ENCODE data around the gene FAM81B.
"Not testable (repeated sequence)": the region's sequence is repeated elsewhere in the genome, so short reads cannot be mapped to it uniquely, and the experiment has no call there.

Gene FAM81B

GRCh38 chr5:95390812-95391492, at the start of gene FAM81B:
Gene FAM81B, plus strand, starts transcription at chr5:95391366. Its CDS starts 24 bp downstream, at chr5:95391390.
- DNase-seq (ENCODE audit: low read depth in 2 of 2): no peak

DNA sequence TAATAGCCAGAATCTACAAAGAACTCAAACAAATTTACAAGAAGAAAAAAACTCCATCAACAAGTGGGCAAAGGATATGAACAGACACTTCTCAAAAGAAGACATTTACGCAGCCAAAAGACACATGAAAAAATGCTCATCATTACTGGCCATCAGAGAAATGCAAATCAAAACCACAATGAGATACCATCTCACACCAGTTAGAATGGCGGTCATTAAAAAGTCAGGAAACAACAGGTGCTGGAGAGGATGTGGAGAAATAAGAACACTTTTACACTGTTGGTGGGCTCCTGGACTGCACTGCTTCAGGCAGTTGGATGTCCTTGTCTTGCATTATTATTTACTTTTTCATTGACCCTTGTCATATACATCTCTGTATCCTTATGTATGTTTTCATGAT, 49.7 kb upstream of the FAM81B start:
- not testable (repeated sequence) for DNase-seq (ENCODE audit: low read depth in 2 of 2)

- DNase-seq (ENCODE audit: low read depth in 2 of 2): no peak
Observed at GRCh38 chr5:95347506-95348120, 43.6 kb upstream of the FAM81B start.

DNA sequence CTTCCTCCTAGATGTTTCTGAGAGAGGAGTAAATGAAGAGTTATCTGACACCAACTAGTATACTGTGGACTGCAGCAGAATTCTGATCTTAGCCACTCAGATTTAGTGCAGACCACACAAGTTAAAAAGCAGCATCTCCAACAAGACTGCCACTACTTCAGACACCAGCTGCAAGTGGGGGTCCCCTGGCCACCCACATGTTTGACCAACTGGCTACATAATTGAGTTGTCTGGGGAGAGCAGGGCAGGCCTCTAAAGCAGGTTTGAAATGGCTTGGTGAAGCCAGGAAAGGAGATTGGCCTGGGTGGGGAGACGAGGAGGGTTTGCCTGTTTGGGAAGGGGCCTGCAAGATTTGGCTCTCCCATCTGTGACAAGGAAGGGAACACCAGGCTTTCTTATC, 40.5 kb upstream of the FAM81B start:
- DNase-seq (ENCODE audit: low read depth in 2 of 2): no peak

DNA sequence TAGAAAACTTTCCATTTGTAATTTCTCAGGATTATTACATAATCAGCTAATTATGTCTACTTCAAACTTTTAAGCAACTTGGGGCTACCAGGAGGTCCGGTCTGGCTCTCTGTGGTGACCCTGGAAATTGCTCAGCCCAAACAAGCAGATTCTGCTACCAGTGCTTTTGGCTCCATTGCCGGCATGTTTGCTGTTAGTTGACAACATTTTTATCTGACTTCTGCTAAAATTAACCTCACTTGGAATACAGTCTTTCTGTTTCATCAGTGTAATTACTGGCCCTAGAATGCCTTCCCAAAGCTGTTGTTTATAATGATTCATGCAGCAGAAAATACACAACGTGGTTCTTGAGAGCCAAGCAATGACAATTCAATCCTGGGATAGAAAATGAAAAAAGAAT, 38.5 kb upstream of the FAM81B start:
- DNase-seq (ENCODE audit: low read depth in 2 of 2): no peak

- DNase-seq (ENCODE audit: low read depth in 2 of 2): no peak
Observed at GRCh38 chr5:95358320-95358719, 32.8 kb upstream of the FAM81B start.

- DNase-seq (ENCODE audit: low read depth in 2 of 2): no peak
Observed at GRCh38 chr5:95358848-95359247, 32.3 kb upstream of the FAM81B start.

GRCh38 chr5:95360667-95361066, 30.5 kb upstream of the FAM81B start:
- DNase-seq (ENCODE audit: low read depth in 2 of 2): not testable (repeated sequence)

GRCh38 chr5:95365302-95366095, 25.7 kb upstream of the FAM81B start:
- DNase-seq (ENCODE audit: low read depth in 2 of 2): no peak

- no peak for DNase-seq (ENCODE audit: low read depth in 2 of 2)
Observed at GRCh38 chr5:95369782-95370181, 21.4 kb upstream of the FAM81B start.

- DNase-seq (ENCODE audit: low read depth in 2 of 2): no peak
Observed at GRCh38 chr5:95374061-95374460, 17.1 kb upstream of the FAM81B start.

DNA sequence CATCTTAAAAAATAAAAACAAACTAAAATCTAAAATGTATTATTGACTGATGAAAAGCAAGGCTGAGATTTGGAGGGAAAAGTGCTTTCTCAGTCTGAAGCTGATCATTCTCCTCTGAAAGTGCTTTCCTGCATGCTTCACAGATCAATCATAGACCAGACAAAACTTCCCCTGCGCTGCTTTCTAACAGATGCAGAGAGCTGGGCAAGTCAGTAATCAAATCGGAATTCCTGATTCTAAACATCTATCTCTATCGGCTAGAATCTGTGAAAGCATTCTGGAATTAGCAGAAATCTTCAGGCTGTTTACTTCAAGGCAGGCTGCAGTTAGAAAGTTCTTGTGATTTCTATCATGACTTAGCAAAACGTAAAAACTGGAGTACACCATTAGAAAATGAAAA, 15.6 kb upstream of the FAM81B start:
- no peak for DNase-seq (ENCODE audit: low read depth in 2 of 2)

DNA sequence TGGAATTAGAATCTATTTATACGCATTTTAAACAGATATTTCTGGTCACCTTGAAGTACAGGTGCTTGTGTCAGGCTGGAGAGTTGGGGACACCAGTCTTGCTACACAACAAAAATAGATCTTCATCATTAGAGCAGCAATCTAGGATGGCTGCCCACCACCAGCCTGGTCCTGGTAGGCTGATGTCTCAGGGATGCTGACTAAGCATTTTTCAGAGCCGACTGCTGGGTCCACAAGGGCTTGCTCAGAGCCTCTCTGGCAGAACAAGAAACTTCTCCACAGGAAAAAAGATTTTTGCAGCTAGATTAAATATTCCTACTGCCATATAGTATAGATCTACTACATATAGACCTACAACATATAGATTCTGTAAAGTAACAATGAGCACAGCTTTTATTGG, 12.0 kb upstream of the FAM81B start:
- DNase-seq (ENCODE audit: low read depth in 2 of 2): no peak

GRCh38 chr5:95380103-95380628, 11.0 kb upstream of the FAM81B start:
- no peak for DNase-seq (ENCODE audit: low read depth in 2 of 2)

GRCh38 chr5:95382801-95383200, 8.4 kb upstream of the FAM81B start:
- no peak for DNase-seq (ENCODE audit: low read depth in 2 of 2)

DNA sequence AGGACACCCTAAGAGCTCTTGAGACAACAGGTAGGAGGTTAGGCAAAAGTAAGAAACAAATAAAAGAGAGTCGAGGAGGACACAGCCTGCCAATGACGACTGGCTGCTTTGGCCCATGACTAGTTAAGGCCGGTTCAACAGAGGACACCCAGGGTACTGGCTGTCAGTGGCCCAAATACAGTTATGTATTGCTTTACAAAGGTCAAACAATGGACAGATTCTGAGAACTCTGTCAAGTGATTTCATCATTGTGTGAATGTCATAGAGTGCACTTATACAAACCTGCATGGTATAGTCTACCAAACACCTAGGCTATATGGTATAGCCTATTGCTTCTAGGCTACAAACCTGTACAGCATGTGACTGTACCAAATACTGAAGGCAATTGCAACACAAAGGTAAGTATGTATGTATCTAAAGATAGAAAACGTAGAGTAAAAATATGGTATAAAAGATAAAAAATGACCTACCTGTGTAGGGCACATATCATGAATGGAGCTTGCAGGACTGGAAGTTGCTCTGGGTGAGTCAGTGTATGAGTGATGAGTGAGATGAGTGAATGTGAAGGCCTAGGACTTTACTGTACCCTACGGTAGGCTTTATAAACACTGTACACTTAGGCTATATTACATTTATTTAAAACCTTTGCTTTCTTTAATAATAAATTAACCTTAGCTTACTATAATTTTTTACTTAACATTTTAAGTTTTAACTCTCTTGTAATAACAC, 6.5 kb upstream of the FAM81B start:
- DNase-seq (ENCODE audit: low read depth in 2 of 2): no peak

DNA sequence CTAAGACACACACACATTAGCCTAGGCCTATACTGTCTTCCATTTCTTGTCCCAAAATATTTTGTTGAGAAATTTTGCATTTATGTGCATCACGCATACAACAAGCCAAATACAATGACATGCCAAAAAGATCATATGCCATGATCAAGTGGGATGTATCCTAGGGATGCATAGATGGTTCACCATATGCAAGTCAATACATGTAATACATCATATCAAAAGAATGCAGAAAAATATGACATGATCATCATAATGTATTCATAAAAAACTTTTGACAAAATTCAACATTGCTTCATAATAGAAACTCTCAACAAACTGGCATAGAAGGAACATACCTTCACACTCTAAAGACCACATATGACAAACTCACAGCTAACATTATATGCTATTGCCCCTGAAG, 5.8 kb upstream of the FAM81B start:
- DNase-seq (ENCODE audit: low read depth in 2 of 2): no peak

DNA sequence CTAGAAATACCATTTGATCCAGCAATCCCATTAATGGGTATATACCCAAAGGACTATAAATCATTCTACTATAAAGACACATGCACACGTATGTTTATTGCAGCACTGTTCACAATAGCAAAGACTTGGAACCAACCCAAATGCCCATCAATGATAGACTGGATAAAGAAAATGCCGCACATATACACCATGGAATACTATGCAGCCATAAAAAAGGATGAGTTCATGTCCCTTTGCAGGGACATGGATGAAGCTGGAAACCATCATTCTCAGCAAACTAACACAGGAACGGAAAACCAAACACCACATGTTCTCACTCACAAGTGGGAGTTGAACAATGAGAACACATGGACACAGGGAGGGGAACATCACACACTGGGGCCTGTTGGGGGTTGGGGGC, 799 bp downstream of the FAM81B start:
- not testable (repeated sequence) for DNase-seq (ENCODE audit: low read depth in 2 of 2)

DNA sequence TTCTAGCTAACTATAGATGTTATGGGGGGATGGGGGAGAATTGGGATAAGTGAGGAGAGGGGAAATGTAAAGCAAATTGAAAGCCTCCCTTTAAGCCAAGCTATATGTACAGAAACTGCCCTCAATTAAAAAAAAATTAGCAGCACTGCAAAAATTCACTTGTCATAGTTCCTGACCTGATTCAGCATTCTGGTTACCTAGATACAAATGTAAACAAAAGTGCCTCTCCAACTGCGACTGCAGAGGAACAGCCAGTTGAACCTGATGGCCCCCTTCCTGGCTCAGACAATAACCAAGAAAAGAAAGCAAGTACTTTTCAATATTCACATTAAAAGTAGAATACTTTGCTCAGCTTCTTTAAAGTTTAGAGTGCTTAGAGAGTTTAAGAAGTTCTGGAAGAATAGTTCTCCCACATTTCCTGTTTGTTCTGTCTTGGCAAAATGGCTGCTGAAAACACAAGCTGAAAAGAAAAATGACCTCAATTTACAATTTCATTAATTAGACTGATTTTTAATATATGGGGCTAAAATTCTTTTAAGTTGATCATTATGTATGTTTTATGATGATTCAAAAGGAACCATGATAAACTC, 1.5 kb downstream of the FAM81B start:
- no peak for DNase-seq (ENCODE audit: low read depth in 2 of 2)

DNA sequence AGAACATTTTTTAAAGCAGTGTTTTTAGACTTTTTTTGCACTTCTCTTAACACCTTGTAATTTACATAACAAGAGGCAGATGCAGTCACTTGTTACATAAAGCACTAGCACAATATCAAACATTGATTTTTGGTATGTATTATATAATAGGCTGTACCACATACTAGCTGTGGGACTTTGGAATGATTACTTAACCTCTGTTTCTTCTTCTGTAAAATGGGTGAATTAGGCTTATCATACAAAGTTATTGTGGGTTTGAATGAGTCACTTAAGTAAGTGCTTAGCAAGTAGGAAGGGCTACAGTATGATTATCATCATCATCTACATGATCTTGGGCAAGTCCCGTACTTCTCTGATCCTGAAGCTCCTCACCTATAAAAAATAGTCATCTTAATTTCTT, 2.1 kb downstream of the FAM81B start:
- DNase-seq (ENCODE audit: low read depth in 2 of 2): no peak

GRCh38 chr5:95398989-95399388, 7.8 kb downstream of the FAM81B start:
- no peak for DNase-seq (ENCODE audit: low read depth in 2 of 2)

- no peak for DNase-seq (ENCODE audit: low read depth in 2 of 2)
Observed at GRCh38 chr5:95401626-95402025, 10.5 kb downstream of the FAM81B start.
